DOHH2 (cell line): ENCODE measurements around the gene CENPH.
"Not testable (repeated sequence)": the region's sequence is repeated elsewhere in the genome, so short reads cannot be mapped to it uniquely, and the experiment has no call there.

Experiments used
- H3F3A ChIP-seq: fragments of 200-600 bp; sonication (generic), shearing (Covaris generic); 2 replicates; pipeline ENCODE4 v1.6.0; 2016; ENCODE audit warnings: antibody characterized with exemption, mild to moderate bottlenecking; ENCODE audit not compliant: control insufficient read depth, insufficient read depth
- H3K27ac ChIP-seq: fragments of 200-600 bp; sonication (generic); 2 replicates; pipeline ENCODE4 v1.5.1; 2014; ENCODE audit warnings: low read depth, mild to moderate bottlenecking, low read length, moderate library complexity
- H3K27me3 ChIP-seq: fragments of 200-600 bp; sonication (generic); 2 replicates; pipeline ENCODE4 v1.6.1; 2014; ENCODE audit warnings: mild to moderate bottlenecking, low read length, mixed read lengths; ENCODE audit not compliant: control insufficient read depth
- H3K36me3 ChIP-seq: fragments of 200-600 bp; sonication (generic); 2 replicates; pipeline ENCODE4 v1.6.1; 2014; ENCODE audit warnings: mild to moderate bottlenecking, low read length, moderate library complexity, mixed read lengths; ENCODE audit not compliant: control insufficient read depth
- H3K4me1 ChIP-seq: fragments of 200-600 bp; sonication (generic); 2 replicates; pipeline ENCODE4 v1.6.1; 2014; ENCODE audit warnings: mild to moderate bottlenecking, low read length, mixed read lengths; ENCODE audit not compliant: control insufficient read depth
- H3K4me2 ChIP-seq: fragments of 200-600 bp; sonication (generic); 2 replicates; pipeline ENCODE4 v1.6.0; 2014; ENCODE audit warnings: mild to moderate bottlenecking, low read length, moderate library complexity
- H3K4me3 ChIP-seq: fragments of 200-600 bp; sonication (generic); 2 replicates; pipeline ENCODE4 v1.5.1; 2014; ENCODE audit warnings: mild to moderate bottlenecking, low read length, mixed read lengths
- H3K79me2 ChIP-seq: fragments of 200-600 bp; sonication (generic); 2 replicates; pipeline ENCODE4 v1.6.1; 2014; ENCODE audit warnings: mild to moderate bottlenecking, low read length, mixed read lengths; ENCODE audit not compliant: control insufficient read depth
- H3K9me2 ChIP-seq: fragments of 200-600 bp; sonication (generic); replicated peaks from 2 replicates; pipeline ENCODE4 v1.6.1; 2014; ENCODE audit warnings: mild to moderate bottlenecking, low read length, mixed read lengths; ENCODE audit not compliant: control insufficient read depth
- H3K9me3 ChIP-seq: fragments of 200-600 bp; sonication (generic); 2 replicates; pipeline ENCODE4 v1.6.1; 2014; ENCODE audit warnings: antibody characterized with exemption, low read length, mixed read lengths; ENCODE audit not compliant: control insufficient read depth, insufficient read depth
- H4K20me1 ChIP-seq: fragments of 200-600 bp; sonication (generic); 2 replicates; pipeline ENCODE4 v1.6.0; 2014; ENCODE audit warnings: low read depth, mild to moderate bottlenecking, antibody characterized with exemption, low read length, moderate library complexity; ENCODE audit not compliant: control insufficient read depth, insufficient read depth
- EZH2phosphoT487 ChIP-seq: fragments of 200-600 bp; sonication (generic); IDR thresholded peaks from 2 replicates; pipeline ENCODE4 v1.6.1; 2017; ENCODE audit warnings: borderline replicate concordance, mild to moderate bottlenecking, antibody characterized with exemption, low read length, moderate library complexity, mixed read lengths
- TF ChIP-seq, protein P1 (sequence below): fragments of 200-600 bp; sonication (generic); IDR thresholded peaks from one replicate; pipeline ENCODE4 v1.5.1; 2014; ENCODE audit warnings: antibody characterized with exemption, mild to moderate bottlenecking, low read depth, low read length; ENCODE audit not compliant: poor library complexity, severe bottlenecking

Gene CENPH

DNA sequence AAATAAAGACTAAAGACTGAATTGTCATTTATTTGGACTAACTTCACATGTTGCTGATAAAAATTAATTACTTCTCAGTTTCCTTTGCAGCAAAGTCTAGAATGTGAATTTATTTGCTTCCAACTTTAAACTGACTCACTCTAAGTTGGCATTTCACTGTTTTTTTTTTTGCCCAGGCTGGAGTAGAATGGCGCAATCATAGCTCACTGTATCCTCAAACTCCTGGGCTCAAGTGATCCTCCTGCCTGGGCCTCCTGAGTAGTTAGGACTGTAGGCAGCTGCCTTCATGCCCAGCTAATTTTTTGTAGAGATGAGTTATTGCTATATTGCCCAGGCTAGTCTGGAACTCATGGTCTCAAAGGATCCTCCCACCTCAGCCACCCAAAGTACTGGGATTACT, 18.9 kb upstream of the CENPH start:
- Histone ChIP-seq H3K27me3 (no peaks in the 10 kb centered on the region), H3K27ac (no peak overlapping the region), H3F3A (peaks cover 27% of the 10 kb centered on the region), H4K20me1 (no peaks in the 10 kb centered on the region), H3K4me3 (no peak overlapping the region), H3K9me3 (no peaks in the 10 kb centered on the region), H3K9me2 (no peaks in the 10 kb centered on the region), H3K79me2 (peaks cover 50% of the 10 kb centered on the region), H3K4me2 (peak overlapping the region; percentile 31), H3K36me3 (peaks cover 82% of the 10 kb centered on the region), H3K4me1 (peaks cover 55% of the 10 kb centered on the region)
- TF ChIP-seq EZH2phosphoT487, result no peak
- TF ChIP-seq, protein P1, sequence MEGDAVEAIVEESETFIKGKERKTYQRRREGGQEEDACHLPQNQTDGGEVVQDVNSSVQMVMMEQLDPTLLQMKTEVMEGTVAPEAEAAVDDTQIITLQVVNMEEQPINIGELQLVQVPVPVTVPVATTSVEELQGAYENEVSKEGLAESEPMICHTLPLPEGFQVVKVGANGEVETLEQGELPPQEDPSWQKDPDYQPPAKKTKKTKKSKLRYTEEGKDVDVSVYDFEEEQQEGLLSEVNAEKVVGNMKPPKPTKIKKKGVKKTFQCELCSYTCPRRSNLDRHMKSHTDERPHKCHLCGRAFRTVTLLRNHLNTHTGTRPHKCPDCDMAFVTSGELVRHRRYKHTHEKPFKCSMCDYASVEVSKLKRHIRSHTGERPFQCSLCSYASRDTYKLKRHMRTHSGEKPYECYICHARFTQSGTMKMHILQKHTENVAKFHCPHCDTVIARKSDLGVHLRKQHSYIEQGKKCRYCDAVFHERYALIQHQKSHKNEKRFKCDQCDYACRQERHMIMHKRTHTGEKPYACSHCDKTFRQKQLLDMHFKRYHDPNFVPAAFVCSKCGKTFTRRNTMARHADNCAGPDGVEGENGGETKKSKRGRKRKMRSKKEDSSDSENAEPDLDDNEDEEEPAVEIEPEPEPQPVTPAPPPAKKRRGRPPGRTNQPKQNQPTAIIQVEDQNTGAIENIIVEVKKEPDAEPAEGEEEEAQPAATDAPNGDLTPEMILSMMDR, result no peak

GRCh38 chr5:69170969-69171368, 18.4 kb upstream of the CENPH start:
- Histone ChIP-seq H3K4me3 (peak overlapping the region; percentile 7; the same call in 1 of the 2 replicates), H3F3A (peaks cover 30% of the 10 kb centered on the region), H3K79me2 (peaks cover 50% of the 10 kb centered on the region), H3K9me2 (no peaks in the 10 kb centered on the region), H3K9me3 (no peaks in the 10 kb centered on the region), H4K20me1 (no peaks in the 10 kb centered on the region), H3K4me2 (peak overlapping the region; percentile 31), H3K4me1 (peaks cover 56% of the 10 kb centered on the region), H3K27me3 (no peaks in the 10 kb centered on the region), H3K27ac (no peak overlapping the region), H3K36me3 (peaks cover 86% of the 10 kb centered on the region)
- no peak for TF ChIP-seq EZH2phosphoT487
- TF ChIP-seq, protein P1, result no peak

DNA sequence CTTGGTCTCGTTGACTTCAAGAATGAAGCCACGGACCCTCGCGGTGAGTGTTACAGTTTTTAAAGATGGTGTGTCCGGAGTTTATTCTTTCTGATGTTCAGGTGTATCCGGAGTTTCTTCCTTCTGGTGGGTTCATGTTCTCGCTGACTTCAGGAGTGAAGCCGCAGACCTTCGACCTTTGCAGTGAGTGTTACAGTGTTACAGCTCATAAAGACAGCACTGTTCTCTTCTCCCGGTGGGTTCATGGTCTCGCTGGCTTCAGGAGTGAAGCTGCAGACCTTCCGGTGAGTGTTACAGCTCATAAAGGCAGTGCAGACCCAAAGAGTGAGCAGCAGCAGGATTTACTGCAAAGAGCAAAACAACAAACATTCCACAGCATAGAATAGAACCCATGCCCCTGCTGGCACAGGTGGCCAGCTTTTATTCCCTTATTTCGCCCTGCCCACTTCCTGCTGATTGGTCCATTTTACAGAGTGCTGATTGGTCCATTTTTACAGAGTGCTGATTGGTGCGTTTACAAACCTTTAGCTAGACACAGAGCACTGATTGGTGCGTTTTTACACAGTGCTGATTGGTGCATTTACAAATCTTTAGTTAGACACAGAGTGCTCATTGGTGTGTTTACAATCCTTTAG, 7.6 kb upstream of the CENPH start:
- H3K4me1 ChIP-seq, H3K27ac ChIP-seq, H3K4me3 ChIP-seq, H3K4me2 ChIP-seq, H3K9me3 ChIP-seq, H3K27me3 ChIP-seq, H4K20me1 ChIP-seq, H3K9me2 ChIP-seq, H3K79me2 ChIP-seq: not testable (repeated sequence)
- H3F3A ChIP-seq, result peaks cover 34% of the 10 kb centered on the region
- peaks cover 18% of the 10 kb centered on the region for H3K36me3 ChIP-seq

GRCh38 chr5:69184621-69185020, 4.8 kb upstream of the CENPH start:
- Histone ChIP-seq H3K36me3 (no peaks in the 10 kb centered on the region; the same call in 1 of the 2 replicates), H3K27ac (no peak overlapping the region), H3K9me2 (no peaks in the 10 kb centered on the region), H3K9me3 (peaks cover 7% of the 10 kb centered on the region; the same call in 1 of the 2 replicates), H3K4me1 (peaks cover 6% of the 10 kb centered on the region), H4K20me1 (no peaks in the 10 kb centered on the region), H3F3A (peaks cover 7% of the 10 kb centered on the region), H3K4me2 (no peak overlapping the region), H3K4me3 (no peak overlapping the region), H3K79me2 (peaks cover 9% of the 10 kb centered on the region), H3K27me3 (no peaks in the 10 kb centered on the region)
- TF ChIP-seq, protein P1, result no peak
- TF ChIP-seq EZH2phosphoT487, result no peak
